ENCODE data around the gene GRB14.

- TF ChIP-seq, protein P1, sequence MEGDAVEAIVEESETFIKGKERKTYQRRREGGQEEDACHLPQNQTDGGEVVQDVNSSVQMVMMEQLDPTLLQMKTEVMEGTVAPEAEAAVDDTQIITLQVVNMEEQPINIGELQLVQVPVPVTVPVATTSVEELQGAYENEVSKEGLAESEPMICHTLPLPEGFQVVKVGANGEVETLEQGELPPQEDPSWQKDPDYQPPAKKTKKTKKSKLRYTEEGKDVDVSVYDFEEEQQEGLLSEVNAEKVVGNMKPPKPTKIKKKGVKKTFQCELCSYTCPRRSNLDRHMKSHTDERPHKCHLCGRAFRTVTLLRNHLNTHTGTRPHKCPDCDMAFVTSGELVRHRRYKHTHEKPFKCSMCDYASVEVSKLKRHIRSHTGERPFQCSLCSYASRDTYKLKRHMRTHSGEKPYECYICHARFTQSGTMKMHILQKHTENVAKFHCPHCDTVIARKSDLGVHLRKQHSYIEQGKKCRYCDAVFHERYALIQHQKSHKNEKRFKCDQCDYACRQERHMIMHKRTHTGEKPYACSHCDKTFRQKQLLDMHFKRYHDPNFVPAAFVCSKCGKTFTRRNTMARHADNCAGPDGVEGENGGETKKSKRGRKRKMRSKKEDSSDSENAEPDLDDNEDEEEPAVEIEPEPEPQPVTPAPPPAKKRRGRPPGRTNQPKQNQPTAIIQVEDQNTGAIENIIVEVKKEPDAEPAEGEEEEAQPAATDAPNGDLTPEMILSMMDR (IDR thresholded peaks at IDR 0.05) = no peak
- no peak for TF ChIP-seq SIN3A (IDR thresholded peaks at IDR 0.05; ENCODE audit: borderline replicate concordance, insufficient read depth, low read depth, low read length)
Measured at GRCh38 chr2:164515734-164516133, 105.5 kb downstream of the GRB14 start.

All from Panc1 (cell line).